ENCODE measurements around the gene GDE1.

GRCh38 chr16:19524616-19525384 is 2.9 kb upstream of the GDE1 start:
- no peak for TF ChIP-seq RAD21 (IDR thresholded peaks at IDR 0.05; ENCODE audit: low read length)
- TF ChIP-seq POLR2A (IDR thresholded peaks at IDR 0.05; ENCODE audit: low read depth, low read length) = no peak
- no peak for TF ChIP-seq MAFK (IDR thresholded peaks at IDR 0.05; ENCODE audit: low read depth, low read length)
- no peak for TF ChIP-seq CHD1 (IDR thresholded peaks at IDR 0.05; ENCODE audit: low read depth, low read length)
- TF ChIP-seq CTCF (conservative IDR thresholded peaks at IDR 0.05; ENCODE audit: low read depth, low read length) = no peak
- TF ChIP-seq USF2 (IDR thresholded peaks at IDR 0.05; ENCODE audit: low read depth, low read length) = no peak
- TF ChIP-seq MXI1 (IDR thresholded peaks at IDR 0.05; ENCODE audit: borderline replicate concordance, low read depth, low read length) = no peak
- TF ChIP-seq MAZ (IDR thresholded peaks at IDR 0.05; ENCODE audit: borderline replicate concordance, low read depth, low read length) = no peak
- TF ChIP-seq SMC3 (IDR thresholded peaks at IDR 0.05; ENCODE audit: low read depth, low read length) = no peak
- TF ChIP-seq CEBPB (IDR thresholded peaks at IDR 0.05; ENCODE audit: low read depth, low read length) = no peak
- no peak for TF ChIP-seq RCOR1 (IDR thresholded peaks at IDR 0.05; ENCODE audit: insufficient replicate concordance, low read length)

All from IMR-90 (cell line).